IMR-90 (cell line): ENCODE results near the gene ANO2. TPM values are rescaled to one million over a fixed set of nuclear protein-coding genes. Genes with fewer than 3 reads are reported as not detected.

Experiments
- ATAC-seq: fragments of 200-7000 bp; cut with Tn5 transposase; 2 replicates; pipeline ENCODE4 v1.9.1; 2020; ENCODE audit warnings: low read depth, mild to moderate bottlenecking, moderate library complexity
- BruUV-seq: library from RNA; stranded (reverse); fragments of 400-500 nt; replicated peaks from 2 replicates; lab custom pipeline; 2021; lab: Mats Ljungman, UMichigan
- CTCF ChIA-PET: fragments of 300-600 bp; formaldehyde crosslinking; extraction: SDS; loops from one replicate; lab custom pipeline; 2021; ENCODE audit warnings: antibody characterized with exemption; lab: Yijun Ruan, JAX
- POLR2A ChIA-PET: fragments of 300-600 bp; sonication (Branson Sonifier 250); formaldehyde crosslinking; loops from one replicate; lab custom pipeline; 2022; ENCODE audit warnings: antibody characterized with exemption; ENCODE audit not compliant: unreplicated experiment; lab: Charles Lee
- DNase-seq: peaks from one replicate; pipeline ENCODE4 v3.0.0; 2013
- H2AFZ ChIP-seq: replicated peaks from 2 replicates; pipeline ENCODE3; 2013; ENCODE audit warnings: low read length, mild to moderate bottlenecking; ENCODE audit not compliant: poor library complexity
- H2AK5ac ChIP-seq: 2 replicates; pipeline ENCODE4 v1.6.1; 2013; ENCODE audit warnings: low read depth, low read length, inconsistent platforms
- H2AK9ac ChIP-seq: replicated peaks from 2 replicates; pipeline ENCODE3; 2013; ENCODE audit warnings: mild to moderate bottlenecking, low read depth, low read length, moderate library complexity; ENCODE audit not compliant: poor library complexity
- H2BK120ac ChIP-seq: 2 replicates; pipeline ENCODE4 v1.6.1; 2013; ENCODE audit warnings: low read depth, low read length, inconsistent platforms
- H2BK15ac ChIP-seq: 3 replicates; pipeline ENCODE4 v1.6.1; 2013; ENCODE audit warnings: low read depth, low read length, inconsistent platforms
- H2BK20ac ChIP-seq: 2 replicates; pipeline ENCODE4 v1.6.1; 2013; ENCODE audit warnings: low read depth, mild to moderate bottlenecking, inconsistent platforms, low read length, moderate library complexity
- H2BK5ac ChIP-seq: 2 replicates; pipeline ENCODE4 v1.6.1; 2013; ENCODE audit warnings: mild to moderate bottlenecking, low read depth, low read length, inconsistent platforms; ENCODE audit not compliant: poor library complexity, severe bottlenecking
- H3K14ac ChIP-seq: replicated peaks from 2 replicates; pipeline ENCODE4 v1.6.1; 2013; ENCODE audit warnings: low read depth, low read length, inconsistent platforms
- H3K18ac ChIP-seq: 2 replicates; pipeline ENCODE4 v1.6.1; 2013; ENCODE audit warnings: low read depth, low read length, control low read depth
- H3K23ac ChIP-seq: 2 replicates; pipeline ENCODE4 v1.6.1; 2013; ENCODE audit warnings: low read depth, low read length, inconsistent platforms
- H3K27ac ChIP-seq: 2 replicates; pipeline ENCODE4 v1.5.1; 2013; ENCODE audit warnings: mild to moderate bottlenecking, control low read depth, low read length; ENCODE audit not compliant: insufficient read depth
- H3K27me3 ChIP-seq: 2 replicates; pipeline ENCODE4 v1.6.1; 2013; ENCODE audit warnings: low read length; ENCODE audit not compliant: control insufficient read depth, insufficient read depth
- H3K36me3 ChIP-seq: 2 replicates; pipeline ENCODE4 v1.6.1; 2013; ENCODE audit warnings: low read length, mixed read lengths; ENCODE audit not compliant: control insufficient read depth, insufficient read depth
- H3K4ac ChIP-seq: 2 replicates; pipeline ENCODE4 v1.6.1; 2013; ENCODE audit warnings: low read depth, low read length, inconsistent platforms
- H3K4me1 ChIP-seq: 2 replicates; pipeline ENCODE4 v1.6.1; 2013; ENCODE audit warnings: low read length, mixed read lengths; ENCODE audit not compliant: control insufficient read depth, insufficient read depth
- H3K4me2 ChIP-seq: 2 replicates; pipeline ENCODE4 v1.6.1; 2013; ENCODE audit warnings: low read depth, mild to moderate bottlenecking, control low read depth, low read length, moderate library complexity
- H3K4me3 ChIP-seq: 2 replicates; pipeline ENCODE4 v1.5.1; 2013; ENCODE audit warnings: low read depth, mild to moderate bottlenecking, control low read depth, low read length, moderate library complexity; ENCODE audit not compliant: insufficient read depth
- H3K56ac ChIP-seq: 2 replicates; pipeline ENCODE4 v1.6.1; 2013; ENCODE audit warnings: low read length, inconsistent platforms; ENCODE audit not compliant: insufficient read depth; ENCODE audit errors: extremely low read depth
- H3K79me1 ChIP-seq, 2 experiments: 2 replicates each; pipeline ENCODE4 v1.6.1; 2013; ENCODE audit warnings: low read length in 2 of 2, inconsistent platforms in 1 of 2, low read depth in 1 of 2
- H3K9ac ChIP-seq: 2 replicates; pipeline ENCODE4 v1.6.1; 2013; ENCODE audit warnings: low read depth, low read length, control low read depth
- H3K9me1 ChIP-seq: 2 replicates; pipeline ENCODE4 v1.6.1; 2013; ENCODE audit warnings: low read length, inconsistent platforms; ENCODE audit not compliant: insufficient read depth
- H3K9me3 ChIP-seq: 2 replicates; pipeline ENCODE4 v1.6.1; 2013; ENCODE audit warnings: low read length; ENCODE audit not compliant: control insufficient read depth, insufficient read depth
- H4K20me1 ChIP-seq: 2 replicates; pipeline ENCODE4 v1.6.1; 2013; ENCODE audit warnings: low read length, inconsistent platforms; ENCODE audit not compliant: insufficient read depth
- H4K5ac ChIP-seq: 2 replicates; pipeline ENCODE4 v1.6.1; 2013; ENCODE audit warnings: mild to moderate bottlenecking, low read depth, low read length, control low read depth
- H4K8ac ChIP-seq, 2 experiments: 2 replicates each; pipeline ENCODE4 v1.6.1; 2013; ENCODE audit warnings: low read depth in 2 of 2, low read length in 2 of 2, control low read depth in 1 of 2, inconsistent platforms in 1 of 2
- H4K91ac ChIP-seq: 2 replicates; pipeline ENCODE4 v1.6.1; 2013; ENCODE audit warnings: low read depth, low read length, inconsistent platforms; ENCODE audit not compliant: insufficient read depth
- BHLHE40 ChIP-seq: fragments of 150-350 bp; IDR thresholded peaks from 2 replicates; pipeline ENCODE4 v1.6.1; 2016; ENCODE audit warnings: mild to moderate bottlenecking, low read depth, low read length
- CEBPB ChIP-seq: IDR thresholded peaks from 2 replicates; pipeline ENCODE4 v1.6.1; 2012; ENCODE audit warnings: low read depth, low read length, improper control_type of control experiment
- CHD1 ChIP-seq: IDR thresholded peaks from 2 replicates; pipeline ENCODE4 v1.6.1; 2012; ENCODE audit warnings: low read depth, low read length, improper control_type of control experiment
- MAZ ChIP-seq: IDR thresholded peaks from 2 replicates; pipeline ENCODE4 v1.6.1; 2012; ENCODE audit warnings: low read depth, mild to moderate bottlenecking, low read length, improper control_type of control experiment, moderate library complexity, borderline replicate concordance
- RCOR1 ChIP-seq: IDR thresholded peaks from 2 replicates; pipeline ENCODE4 v1.6.1; 2012; ENCODE audit warnings: mild to moderate bottlenecking, low read length, improper control_type of control experiment; ENCODE audit not compliant: insufficient replicate concordance
- SMC3 ChIP-seq: fragments of 150-350 bp; IDR thresholded peaks from 2 replicates; pipeline ENCODE4 v1.6.1; 2016; ENCODE audit warnings: low read depth, mild to moderate bottlenecking, antibody characterized with exemption, low read length, moderate library complexity
- WGBS, 2 experiments: methylation state at CpG; one replicate each; pipeline versions ENCODE4 v1.1.5 to v1.1.7; 2013; ENCODE audit warnings: missing lambda C conversion rate in 2 of 2; ENCODE audit not compliant: insufficient read length in 1 of 2; ENCODE audit errors: extremely low coverage in 2 of 2; 5-methylcytosine and 5-hydroxymethylcytosine counted together
- dilution Hi-C: fragments of 300-500 bp; cut with HindIII; formaldehyde crosslinking; loops from one replicate; pipeline ENCODE4 v1.14.3; 2018; ENCODE audit warnings: low sequenced_read_pairs; ENCODE audit not compliant: unreplicated experiment
- in situ Hi-C: fragments of 300-500 bp; cut with MboI; formaldehyde crosslinking; loops from 3 replicates; pipeline ENCODE4 v1.14.3; 2019; ENCODE audit warnings: low sequenced_read_pairs, inconsistent platforms, mixed read lengths
- intact Hi-C: fragments of 100-400 bp; cut with micrococcal nuclease; formaldehyde crosslinking; loops from 2 replicates; pipeline ENCODE4 v1.10.0; 2022
- polyA plus RNA-seq, 3 experiments: library from polyadenylated mRNA; depleted of rRNA; stranded (reverse); fragments of >200 nt; gene quantifications; 2 replicates each; pipeline ENCODE4 v1.2.3, GENCODE V29; 2012; ENCODE audit warnings: low replicate concordance in 1 of 3
- total RNA-seq: library from RNA; depleted of rRNA; stranded (reverse); fragments of >200 nt; gene quantifications from 2 replicates; pipeline ENCODE4 v1.2.3, GENCODE V29; 2012
- TF ChIP-seq, protein P1 (sequence below): conservative IDR thresholded peaks from 2 replicates; pipeline ENCODE4 v1.5.1; 2012; ENCODE audit warnings: mild to moderate bottlenecking, low read depth, low read length, improper control_type of control experiment
- TF ChIP-seq, protein P2 (sequence below): fragments of 150-350 bp; IDR thresholded peaks from 2 replicates; pipeline ENCODE4 v1.6.1; 2016; ENCODE audit warnings: low read depth, mild to moderate bottlenecking, low read length, moderate library complexity, borderline replicate concordance

The ANO2 gene
- total and polyA plus RNA-seq, 2 of the 4 experiments (the other 2 are of a cell fraction), result 0.22 TPM; not detected in 1

DNA sequence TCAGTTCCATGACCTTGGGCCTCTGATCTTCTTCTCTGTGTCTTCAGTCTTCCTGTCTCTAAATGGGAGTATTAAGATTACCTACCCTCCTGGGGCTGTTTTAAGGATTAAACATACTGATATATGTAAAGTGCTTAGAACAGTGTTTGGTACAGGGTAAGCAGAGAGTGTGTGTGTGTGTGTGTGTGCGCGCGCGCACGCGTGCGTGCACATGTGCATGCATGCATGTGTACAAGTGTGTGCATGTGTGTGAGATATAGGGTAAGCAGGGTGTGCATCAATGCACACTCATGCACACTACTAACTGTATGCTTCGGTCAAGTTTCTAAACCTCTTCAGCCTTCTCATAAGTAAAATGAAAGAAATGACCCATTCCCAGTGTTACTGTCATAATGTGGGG lies 316.6 kb downstream of the ANO2 start:
- WGBS, 2 experiments, result no CpG with 5 or more reads among the region's 8 CpGs
- Histone ChIP-seq H4K8ac (no peak overlapping the region), H2AK9ac (no peak overlapping the region), H3K79me1 (no peaks in the 10 kb centered on the region), H3K56ac (no peak overlapping the region), H3K23ac (no peak overlapping the region), H3K36me3 (no peaks in the 10 kb centered on the region), H2AFZ (no peak overlapping the region), H3K9me3 (no peaks in the 10 kb centered on the region), H2AK5ac (no peak overlapping the region), H3K4me2 (no peak overlapping the region), H4K91ac (no peak overlapping the region), H3K14ac (no peak overlapping the region), H2BK120ac (no peak overlapping the region), H2BK5ac (no peak overlapping the region), H3K27me3 (peaks cover 73% of the 10 kb centered on the region), H3K27ac (no peak overlapping the region), H3K18ac (no peak overlapping the region), H2BK20ac (no peak overlapping the region), H4K5ac (no peak overlapping the region), H4K20me1 (no peaks in the 10 kb centered on the region), H3K9ac (no peak overlapping the region), H3K4ac (no peak overlapping the region), H3K4me3 (no peak overlapping the region), H3K4me1 (no peaks in the 10 kb centered on the region), H2BK15ac (no peak overlapping the region), H3K9me1 (no peaks in the 10 kb centered on the region)
- TF ChIP-seq, protein P1, sequence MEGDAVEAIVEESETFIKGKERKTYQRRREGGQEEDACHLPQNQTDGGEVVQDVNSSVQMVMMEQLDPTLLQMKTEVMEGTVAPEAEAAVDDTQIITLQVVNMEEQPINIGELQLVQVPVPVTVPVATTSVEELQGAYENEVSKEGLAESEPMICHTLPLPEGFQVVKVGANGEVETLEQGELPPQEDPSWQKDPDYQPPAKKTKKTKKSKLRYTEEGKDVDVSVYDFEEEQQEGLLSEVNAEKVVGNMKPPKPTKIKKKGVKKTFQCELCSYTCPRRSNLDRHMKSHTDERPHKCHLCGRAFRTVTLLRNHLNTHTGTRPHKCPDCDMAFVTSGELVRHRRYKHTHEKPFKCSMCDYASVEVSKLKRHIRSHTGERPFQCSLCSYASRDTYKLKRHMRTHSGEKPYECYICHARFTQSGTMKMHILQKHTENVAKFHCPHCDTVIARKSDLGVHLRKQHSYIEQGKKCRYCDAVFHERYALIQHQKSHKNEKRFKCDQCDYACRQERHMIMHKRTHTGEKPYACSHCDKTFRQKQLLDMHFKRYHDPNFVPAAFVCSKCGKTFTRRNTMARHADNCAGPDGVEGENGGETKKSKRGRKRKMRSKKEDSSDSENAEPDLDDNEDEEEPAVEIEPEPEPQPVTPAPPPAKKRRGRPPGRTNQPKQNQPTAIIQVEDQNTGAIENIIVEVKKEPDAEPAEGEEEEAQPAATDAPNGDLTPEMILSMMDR, result no peak
- TF ChIP-seq SMC3, result no peak
- TF ChIP-seq CEBPB, result no peak
- no peak for TF ChIP-seq RCOR1
- TF ChIP-seq BHLHE40, result no peak
- TF ChIP-seq, protein P2, sequence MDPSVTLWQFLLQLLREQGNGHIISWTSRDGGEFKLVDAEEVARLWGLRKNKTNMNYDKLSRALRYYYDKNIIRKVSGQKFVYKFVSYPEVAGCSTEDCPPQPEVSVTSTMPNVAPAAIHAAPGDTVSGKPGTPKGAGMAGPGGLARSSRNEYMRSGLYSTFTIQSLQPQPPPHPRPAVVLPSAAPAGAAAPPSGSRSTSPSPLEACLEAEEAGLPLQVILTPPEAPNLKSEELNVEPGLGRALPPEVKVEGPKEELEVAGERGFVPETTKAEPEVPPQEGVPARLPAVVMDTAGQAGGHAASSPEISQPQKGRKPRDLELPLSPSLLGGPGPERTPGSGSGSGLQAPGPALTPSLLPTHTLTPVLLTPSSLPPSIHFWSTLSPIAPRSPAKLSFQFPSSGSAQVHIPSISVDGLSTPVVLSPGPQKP, result no peak
- TF ChIP-seq CHD1, result no peak
- TF ChIP-seq MAZ, result no peak
- DNase-seq, result no peak
- BruUV-seq, result no TSS peak
- POLR2A ChIA-PET, result no interaction called here
- CTCF ChIA-PET, result no interaction called here
- dilution Hi-C loops (no loop called here), intact Hi-C loops (no loop called here), in situ Hi-C loops (no loop called here)
- no peak for ATAC-seq
